SK-N-SH (cell line): ENCODE results near the gene C12orf42.

Source experiments
- ELF1 ChIP-seq: IDR thresholded peaks from 2 replicates; pipeline ENCODE4 v1.4.0; 2012
- IRF3 ChIP-seq: fragments of 150-350 bp; IDR thresholded peaks from 2 replicates; pipeline ENCODE4 v1.6.1; 2016; ENCODE audit warnings: mild to moderate bottlenecking, low read depth, low read length

- no peak for TF ChIP-seq IRF3
- no peak for TF ChIP-seq ELF1
These were observed 226.8 kb downstream of the C12orf42 start for GRCh38 chr12:103268831-103269514.
